Measurements from ENCODE around the gene RXRA. TPM values are rescaled to one million over a fixed set of nuclear protein-coding genes. Genes with fewer than 3 reads are reported as not detected.

The RXRA gene
- total RNA-seq, 1 donor, result 11.2 TPM

DNA sequence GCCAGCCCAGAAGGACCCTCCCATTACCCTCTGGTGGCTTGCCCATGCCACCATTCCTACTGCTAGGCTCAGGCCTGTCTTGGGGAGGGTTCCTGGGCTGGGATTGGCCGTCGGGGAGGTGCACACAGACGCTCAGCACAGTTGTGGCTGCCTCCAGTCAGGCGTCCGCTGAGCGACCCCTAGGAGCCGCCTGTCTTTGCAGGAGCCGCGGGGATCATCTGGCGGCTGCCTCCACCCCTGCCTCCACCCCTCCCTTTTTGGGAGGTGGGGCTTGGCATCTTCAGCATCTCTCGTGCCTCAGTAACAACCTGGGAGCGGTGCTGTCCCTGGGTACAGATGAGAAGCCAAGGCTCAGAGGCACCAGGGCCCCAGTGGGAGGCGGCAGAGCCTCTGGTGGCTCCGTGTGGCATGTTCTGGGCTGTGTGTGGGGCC lies 39.6 kb downstream of the RXRA start:
- H3K9me3 ChIP-seq (ENCODE audit: low read depth, low read length), result no peaks in the 10 kb centered on the region
- no peak overlapping the region for H3K4me3 ChIP-seq (ENCODE audit: low read length)
- H3K4me1 ChIP-seq (ENCODE audit: insufficient read depth, low read length), result peaks cover 65% of the 10 kb centered on the region
- no peaks in the 10 kb centered on the region for H3K27me3 ChIP-seq (ENCODE audit: insufficient read depth, low read length)

DNA sequence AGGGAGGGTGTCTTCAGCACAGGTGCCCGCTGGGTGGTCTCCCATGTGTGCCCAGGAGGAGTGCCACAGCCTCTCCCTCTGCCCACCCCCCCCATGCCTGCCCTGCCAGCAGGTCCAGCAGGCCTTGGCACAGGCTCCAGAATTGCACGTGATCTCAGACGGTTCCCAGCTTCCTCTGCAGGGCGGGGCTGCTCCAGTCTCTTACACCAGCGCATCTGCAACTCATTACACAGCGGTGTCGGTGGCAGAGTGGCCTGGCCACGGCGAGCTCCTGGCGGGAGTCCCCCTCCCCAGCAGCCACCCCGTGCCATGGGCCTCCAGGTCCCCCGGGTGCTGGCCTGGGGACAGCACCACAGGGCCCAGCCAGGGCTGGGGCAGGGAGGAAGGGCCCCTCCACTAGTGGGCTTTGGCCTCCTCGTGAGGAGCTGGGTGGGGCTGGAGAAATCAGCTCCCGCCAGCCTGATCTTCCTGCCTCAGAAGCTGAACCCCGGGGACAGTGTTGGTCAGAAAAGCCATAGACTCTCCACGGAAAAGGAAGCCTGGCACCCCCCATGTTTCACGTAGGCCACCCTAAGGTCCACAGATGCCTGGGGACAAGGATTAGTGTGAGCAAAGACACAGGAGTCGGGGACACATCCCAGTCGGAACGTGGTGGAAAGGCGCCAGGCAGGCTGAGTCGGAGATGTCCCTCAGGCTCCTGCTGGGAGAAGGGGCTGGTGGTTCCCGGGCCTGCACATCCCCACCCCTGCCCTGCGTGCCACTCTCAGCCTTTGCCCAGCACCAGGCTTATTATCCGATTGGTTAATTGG lies 40.2 kb downstream of the RXRA start:
- Histone ChIP-seq H3K9me3 (ENCODE audit: low read depth, low read length) (no peaks in the 10 kb centered on the region), H3K27me3 (ENCODE audit: insufficient read depth, low read length) (no peaks in the 10 kb centered on the region), H3K4me1 (ENCODE audit: insufficient read depth, low read length) (peaks cover 71% of the 10 kb centered on the region), H3K4me3 (ENCODE audit: low read length) (no peak overlapping the region)

DNA sequence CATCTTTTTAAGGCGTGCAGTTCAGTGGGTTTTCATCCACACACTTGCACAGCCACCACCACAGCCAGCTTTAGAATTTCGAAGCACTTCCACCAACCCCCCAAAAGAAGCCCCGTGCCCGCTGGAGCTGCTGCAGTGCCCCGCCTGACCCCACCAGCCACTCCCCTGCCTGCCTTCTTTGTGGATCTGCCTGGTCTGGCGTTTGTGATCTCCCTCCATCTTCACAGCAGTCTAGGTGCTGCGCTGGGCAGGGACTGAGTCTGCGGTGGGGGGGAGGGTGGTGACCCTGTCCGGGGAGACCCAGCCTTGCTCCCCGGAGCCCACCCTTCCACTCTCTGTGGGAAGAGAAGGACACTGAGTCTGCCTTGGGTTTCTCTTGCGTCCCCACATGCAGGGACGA lies 40.8 kb downstream of the RXRA start:
- peaks cover 76% of the 10 kb centered on the region for H3K4me1 ChIP-seq (ENCODE audit: insufficient read depth, low read length)

DNA sequence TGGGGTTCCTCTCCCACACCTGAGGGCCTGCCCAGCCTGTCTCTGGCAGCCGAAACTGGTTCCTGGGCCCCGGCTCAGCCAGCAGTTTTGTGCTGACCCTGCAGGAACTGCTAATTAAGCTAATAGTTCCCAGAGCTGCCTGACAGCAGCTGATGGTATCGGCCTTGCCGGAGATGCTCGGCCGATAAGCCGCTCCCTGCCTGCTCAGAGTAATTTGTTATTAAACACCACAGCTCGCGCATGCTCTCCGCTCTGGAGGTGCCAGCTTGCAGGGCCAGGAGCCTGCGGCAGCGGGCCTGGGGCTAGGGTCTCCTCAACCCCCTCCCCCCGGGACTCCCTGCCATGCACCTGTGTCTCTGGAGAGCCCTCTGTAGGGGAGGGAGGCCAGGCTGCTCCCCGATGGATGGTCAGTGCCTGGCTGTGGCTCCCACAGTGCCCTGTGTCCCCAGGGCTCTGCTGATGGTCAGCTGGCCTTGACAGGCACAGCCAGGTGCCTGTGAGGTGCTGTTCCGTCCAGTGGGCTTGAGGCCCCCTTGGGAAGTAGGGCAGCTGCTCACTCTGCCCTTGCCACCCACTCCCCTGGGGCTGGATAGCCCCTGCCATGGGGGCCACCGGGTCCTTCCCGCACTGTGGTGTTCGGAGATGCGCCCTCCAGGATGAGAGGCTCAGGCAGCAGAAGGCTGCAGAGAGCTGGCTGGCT lies 41.7 kb downstream of the RXRA start:
- no peaks in the 10 kb centered on the region for H3K9me3 ChIP-seq (ENCODE audit: low read depth, low read length)
- no peaks in the 10 kb centered on the region for H3K27me3 ChIP-seq (ENCODE audit: insufficient read depth, low read length)
- H3K4me3 ChIP-seq (ENCODE audit: low read length), result no peak overlapping the region
- peaks cover 85% of the 10 kb centered on the region for H3K4me1 ChIP-seq (ENCODE audit: insufficient read depth, low read length)

More for the DNA sequence above, 40.8 kb downstream of the RXRA start:
- H3K9me3 ChIP-seq (ENCODE audit: low read depth, low read length), result no peaks in the 10 kb centered on the region
- H3K4me3 ChIP-seq (ENCODE audit: low read length), result no peak overlapping the region
- H3K27me3 ChIP-seq (ENCODE audit: insufficient read depth, low read length), result no peaks in the 10 kb centered on the region

DNA sequence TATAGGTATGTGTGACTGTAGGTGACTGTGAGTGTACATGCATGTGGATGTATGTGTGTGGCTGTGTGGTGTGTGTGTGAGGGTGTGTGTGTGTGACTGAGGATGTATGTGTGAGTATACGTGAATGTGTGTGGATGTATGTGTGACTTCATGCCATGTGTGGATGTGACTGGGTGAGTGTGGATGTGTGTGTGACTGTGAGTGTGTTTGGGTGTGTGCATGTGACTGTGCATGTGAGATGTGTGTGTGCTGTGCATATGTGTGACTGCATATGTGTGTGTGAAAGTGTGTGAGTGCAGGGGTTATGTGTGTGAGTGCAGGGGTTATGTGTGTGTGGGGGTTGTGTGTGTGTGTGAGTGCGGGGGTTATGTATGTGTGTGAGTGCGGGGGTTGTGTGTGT lies 42.3 kb downstream of the RXRA start:
- Histone ChIP-seq H3K4me3 (ENCODE audit: low read length) (no peak overlapping the region), H3K4me1 (ENCODE audit: insufficient read depth, low read length) (peaks cover 92% of the 10 kb centered on the region), H3K27me3 (ENCODE audit: insufficient read depth, low read length) (no peaks in the 10 kb centered on the region), H3K9me3 (ENCODE audit: low read depth, low read length) (no peaks in the 10 kb centered on the region)

DNA sequence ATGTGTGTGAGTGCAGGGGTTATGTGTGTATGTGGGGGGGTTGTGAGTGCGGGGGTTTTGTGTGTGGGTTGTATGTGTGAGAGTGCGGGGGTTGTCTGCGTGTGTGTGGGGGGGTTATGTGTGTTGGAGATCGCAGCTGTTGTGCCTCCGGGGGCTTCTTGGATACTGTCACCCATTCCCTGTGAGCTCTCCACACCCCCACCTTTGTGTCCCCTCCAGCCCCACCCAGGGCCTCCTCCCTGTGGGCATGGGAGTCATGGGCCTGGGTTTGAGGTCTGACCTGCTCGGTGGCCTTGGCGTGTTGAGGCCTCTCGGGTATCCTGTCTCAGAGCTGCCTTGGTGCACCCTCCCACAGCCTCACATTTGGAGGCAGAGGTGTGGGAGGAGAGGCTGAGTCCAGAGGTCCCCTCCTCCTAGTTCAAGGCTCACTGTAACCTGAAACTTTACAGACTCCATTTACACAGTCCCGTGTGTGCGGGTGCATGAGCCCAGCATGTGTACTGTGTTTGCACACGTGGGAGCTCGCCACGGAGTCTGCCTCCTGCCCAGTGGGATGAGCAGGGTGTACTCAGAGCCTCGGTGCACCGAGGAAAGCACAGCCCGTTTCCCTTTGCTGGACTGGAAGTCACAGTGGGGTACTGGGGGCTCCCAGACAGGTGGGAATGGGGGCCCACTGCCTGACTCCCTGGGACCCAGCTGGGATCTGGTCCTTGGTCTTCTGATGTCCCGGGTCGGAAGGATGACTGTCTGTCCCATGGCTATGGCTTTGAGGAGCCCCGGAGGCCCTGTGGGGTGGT lies 43.4 kb downstream of the RXRA start:
- peaks cover 93% of the 10 kb centered on the region for H3K4me1 ChIP-seq (ENCODE audit: insufficient read depth, low read length)
- H3K27me3 ChIP-seq (ENCODE audit: insufficient read depth, low read length), result no peaks in the 10 kb centered on the region
- no peak overlapping the region for H3K4me3 ChIP-seq (ENCODE audit: low read length)
- no peaks in the 10 kb centered on the region for H3K9me3 ChIP-seq (ENCODE audit: low read depth, low read length)

DNA sequence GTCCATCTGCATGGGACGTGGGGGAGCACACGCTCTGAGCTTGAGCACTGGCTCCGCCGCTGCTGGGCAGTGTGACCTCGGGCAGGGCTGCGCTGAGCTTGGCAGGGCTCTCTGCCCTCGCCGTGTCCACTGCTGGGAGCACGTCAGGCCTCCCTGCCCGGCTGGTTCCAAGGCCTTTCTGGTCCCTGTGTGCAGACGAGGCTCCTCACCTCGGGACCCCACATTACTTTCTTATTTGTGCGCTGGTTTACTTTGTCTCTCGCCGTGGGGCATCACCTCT lies 43.9 kb downstream of the RXRA start:
- peaks cover 93% of the 10 kb centered on the region for H3K4me1 ChIP-seq (ENCODE audit: insufficient read depth, low read length)
- H3K4me3 ChIP-seq (ENCODE audit: low read length), result no peak overlapping the region
- H3K27me3 ChIP-seq (ENCODE audit: insufficient read depth, low read length), result no peaks in the 10 kb centered on the region
- no peaks in the 10 kb centered on the region for H3K9me3 ChIP-seq (ENCODE audit: low read depth, low read length)

DNA sequence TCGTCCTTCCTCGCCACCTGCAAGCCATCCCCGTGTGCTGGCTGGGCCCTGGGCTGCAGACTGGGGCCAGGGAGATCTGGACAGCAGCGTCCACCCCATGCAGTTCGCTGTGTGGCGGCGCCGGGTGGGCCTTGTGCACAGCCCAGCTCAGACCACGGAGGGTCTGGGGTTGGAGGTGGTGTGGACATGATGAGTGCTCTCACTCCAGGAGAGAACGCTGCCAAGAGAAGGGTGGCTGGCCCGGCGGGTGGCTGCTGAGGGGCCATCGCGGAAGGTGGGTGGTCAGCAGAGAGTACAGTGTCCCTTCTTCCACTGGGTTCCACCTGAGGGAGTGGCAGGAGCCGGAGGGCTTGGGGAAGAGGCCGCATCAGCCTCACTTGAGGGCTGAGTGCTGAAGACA lies 44.4 kb downstream of the RXRA start:
- H3K4me3 ChIP-seq (ENCODE audit: low read length), result no peak overlapping the region
- H3K4me1 ChIP-seq (ENCODE audit: insufficient read depth, low read length), result peaks cover 93% of the 10 kb centered on the region
- no peaks in the 10 kb centered on the region for H3K9me3 ChIP-seq (ENCODE audit: low read depth, low read length)
- H3K27me3 ChIP-seq (ENCODE audit: insufficient read depth, low read length), result no peaks in the 10 kb centered on the region

DNA sequence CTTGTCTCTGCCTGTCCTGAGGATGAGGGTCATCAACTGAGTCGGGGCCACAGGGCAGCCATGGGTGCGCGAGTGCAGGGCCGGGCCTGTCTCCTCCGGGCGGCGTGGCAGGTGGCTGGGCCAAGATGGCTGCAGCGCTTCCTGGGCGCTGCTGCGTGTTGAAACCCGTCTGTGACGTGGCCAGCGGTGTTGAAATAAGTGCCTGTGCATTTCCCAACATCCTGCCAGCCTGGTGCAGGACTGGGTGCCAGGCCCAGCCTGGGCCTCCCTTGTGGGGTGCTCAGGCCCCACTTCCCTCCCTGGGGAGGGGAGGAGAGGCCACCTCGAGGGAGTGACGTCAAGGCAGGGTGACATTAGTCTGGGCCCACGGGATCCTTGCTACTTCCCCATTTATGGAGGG lies 45.5 kb downstream of the RXRA start:
- no peak overlapping the region for H3K4me3 ChIP-seq (ENCODE audit: low read length)
- H3K4me1 ChIP-seq (ENCODE audit: insufficient read depth, low read length), result peaks cover 92% of the 10 kb centered on the region
- no peaks in the 10 kb centered on the region for H3K9me3 ChIP-seq (ENCODE audit: low read depth, low read length)
- no peaks in the 10 kb centered on the region for H3K27me3 ChIP-seq (ENCODE audit: insufficient read depth, low read length)

DNA sequence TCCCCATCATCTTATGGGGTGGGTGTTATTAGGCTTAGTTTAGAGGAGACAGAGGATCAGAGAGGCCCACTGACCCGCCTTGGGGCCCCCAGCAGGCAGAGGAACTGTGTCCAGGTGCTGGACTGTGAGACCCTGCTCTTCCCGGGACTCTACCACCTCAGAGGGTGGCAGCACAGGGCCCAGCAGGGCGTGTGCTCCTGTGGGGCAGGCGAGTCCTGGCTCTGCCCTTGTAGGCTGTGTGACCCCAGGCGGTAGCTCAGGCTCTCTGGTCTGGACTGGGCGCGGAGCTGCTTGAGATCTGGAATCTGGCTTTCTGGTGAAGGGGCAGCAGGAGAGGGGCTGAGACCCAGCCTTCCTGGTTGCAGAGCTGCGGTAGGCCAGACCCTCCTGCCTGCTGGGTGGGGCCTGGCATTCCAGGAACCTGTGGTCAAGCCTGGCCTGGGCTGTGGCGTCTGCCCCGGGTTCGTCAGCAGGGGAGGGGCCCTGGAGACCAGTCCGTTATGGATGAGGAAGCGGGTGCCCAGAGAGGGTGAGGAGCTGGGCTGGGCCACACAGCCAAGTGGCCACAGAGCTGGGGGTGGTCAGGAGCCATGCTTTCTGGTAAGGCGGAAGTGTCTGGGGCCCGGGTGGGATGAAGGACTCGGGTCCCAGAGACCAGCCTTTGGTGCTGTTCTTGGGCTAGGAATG lies 46.5 kb downstream of the RXRA start:
- Histone ChIP-seq H3K27me3 (ENCODE audit: insufficient read depth, low read length) (no peaks in the 10 kb centered on the region), H3K9me3 (ENCODE audit: low read depth, low read length) (no peaks in the 10 kb centered on the region), H3K4me3 (ENCODE audit: low read length) (peak overlapping the region; percentile 31), H3K4me1 (ENCODE audit: insufficient read depth, low read length) (peaks cover 92% of the 10 kb centered on the region)

DNA sequence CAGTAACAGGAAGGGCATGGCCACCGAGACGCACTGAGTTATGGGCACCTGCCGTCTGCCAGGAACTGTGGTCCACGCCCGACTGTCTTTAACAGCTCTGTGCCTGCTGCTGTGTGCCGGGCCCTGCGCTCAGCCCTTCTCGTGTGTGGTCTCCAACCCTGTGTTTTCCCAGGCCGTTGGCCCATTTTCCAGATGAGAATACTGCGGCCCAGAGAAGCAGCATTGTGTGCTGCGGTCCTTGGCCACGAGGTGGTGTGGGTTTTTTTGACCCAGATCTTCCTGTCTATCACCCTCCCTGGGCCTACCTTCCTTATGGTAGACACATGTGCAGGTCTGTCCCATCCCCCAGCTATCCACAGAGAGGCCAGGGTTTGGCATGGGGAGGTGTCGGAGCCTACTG lies 47.0 kb downstream of the RXRA start:
- Histone ChIP-seq H3K27me3 (ENCODE audit: insufficient read depth, low read length) (no peaks in the 10 kb centered on the region), H3K4me1 (ENCODE audit: insufficient read depth, low read length) (peaks cover 92% of the 10 kb centered on the region), H3K4me3 (ENCODE audit: low read length) (peak overlapping the region; percentile 31), H3K9me3 (ENCODE audit: low read depth, low read length) (no peaks in the 10 kb centered on the region)

DNA sequence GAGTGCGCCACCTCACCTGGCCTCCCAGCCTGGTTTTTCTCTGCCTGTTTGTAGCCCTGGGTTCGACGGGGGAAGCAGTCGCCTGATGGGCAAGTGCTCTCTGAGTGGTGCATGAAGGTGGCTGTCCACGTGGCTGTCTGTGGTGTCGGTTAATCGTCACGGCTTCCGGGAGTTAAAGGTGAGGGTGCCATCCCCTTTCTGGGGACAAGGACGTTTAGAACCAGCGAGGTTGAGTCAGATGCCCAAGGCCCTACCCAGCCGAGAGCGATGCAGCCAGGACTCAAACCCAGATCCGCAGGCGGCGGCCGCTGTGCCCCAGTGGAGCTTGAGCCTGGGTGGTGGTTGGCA lies 47.7 kb downstream of the RXRA start:
- peak overlapping the region; percentile 31 for H3K4me3 ChIP-seq (ENCODE audit: low read length)
- H3K27me3 ChIP-seq (ENCODE audit: insufficient read depth, low read length), result no peaks in the 10 kb centered on the region
- H3K4me1 ChIP-seq (ENCODE audit: insufficient read depth, low read length), result peaks cover 92% of the 10 kb centered on the region
- H3K9me3 ChIP-seq (ENCODE audit: low read depth, low read length), result no peaks in the 10 kb centered on the region

DNA sequence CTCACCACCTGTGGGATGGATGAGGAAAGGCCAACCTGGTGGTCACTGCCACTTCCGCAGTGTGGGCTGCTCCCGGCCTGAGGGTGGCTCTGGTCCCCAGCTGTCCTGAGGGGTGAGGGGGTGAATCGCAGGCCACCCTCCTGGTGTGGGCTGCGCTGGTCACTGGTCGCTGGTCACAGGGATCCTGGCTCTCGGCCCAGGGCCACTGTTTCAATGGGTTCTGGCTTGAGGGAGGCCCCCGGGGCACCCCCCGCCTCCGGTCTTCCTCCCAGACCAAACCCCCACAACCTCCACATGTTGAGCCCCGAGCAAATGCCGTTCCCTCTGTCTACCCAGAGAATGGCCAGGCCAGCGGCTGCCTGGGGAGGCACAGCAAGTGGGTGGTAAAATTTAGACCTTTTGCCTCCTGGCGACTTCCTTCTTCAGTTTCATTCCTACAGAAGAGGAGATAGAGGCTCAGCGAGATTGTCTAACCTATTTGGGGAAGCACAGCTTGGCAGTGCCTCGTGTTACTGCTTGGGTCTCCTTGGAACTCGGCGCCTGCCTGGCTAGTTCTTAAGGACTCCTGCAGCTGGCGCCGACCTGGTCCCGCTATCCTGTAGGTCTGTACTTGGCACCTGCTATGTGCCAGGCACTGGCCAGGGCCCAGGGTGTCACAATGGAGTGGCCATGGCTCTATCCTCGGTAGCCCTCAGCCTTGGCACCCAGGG lies 48.2 kb downstream of the RXRA start:
- Histone ChIP-seq H3K4me1 (ENCODE audit: insufficient read depth, low read length) (peaks cover 92% of the 10 kb centered on the region), H3K4me3 (ENCODE audit: low read length) (peak overlapping the region; percentile 18)

DNA sequence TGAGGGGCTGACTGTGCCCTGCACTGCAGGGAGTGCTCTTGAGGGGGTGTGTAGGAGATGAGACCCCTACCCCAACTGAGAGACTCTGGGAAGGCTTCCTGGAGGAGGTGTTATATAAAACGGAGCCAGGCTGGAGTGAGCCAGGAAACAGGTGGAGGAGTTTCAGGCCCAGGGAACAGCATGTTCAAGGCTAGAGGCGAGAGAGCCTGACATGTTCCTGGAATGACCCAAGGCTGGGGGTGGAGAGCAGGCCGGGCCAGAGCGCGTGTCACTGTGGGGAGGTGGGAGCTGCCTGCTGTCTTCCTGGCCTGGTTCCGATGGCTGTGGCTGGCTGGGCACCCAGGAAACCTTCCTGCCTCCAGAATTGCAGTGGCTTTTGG lies 48.7 kb downstream of the RXRA start:
- Histone ChIP-seq H3K27me3 (ENCODE audit: insufficient read depth, low read length) (no peaks in the 10 kb centered on the region), H3K4me3 (ENCODE audit: low read length) (peak overlapping the region; percentile 18), H3K4me1 (ENCODE audit: insufficient read depth, low read length) (peaks cover 90% of the 10 kb centered on the region), H3K9me3 (ENCODE audit: low read depth, low read length) (no peaks in the 10 kb centered on the region)

More for the DNA sequence above, 48.2 kb downstream of the RXRA start:
- no peaks in the 10 kb centered on the region for H3K9me3 ChIP-seq (ENCODE audit: low read depth, low read length)
- H3K27me3 ChIP-seq (ENCODE audit: insufficient read depth, low read length), result no peaks in the 10 kb centered on the region

Measured in mononuclear cell (primary cell).